Adrenal gland (tissue), 5 donors: ENCODE measurements around the gene TMEM132C.

Experiments used
- CTCF ChIP-seq, 6 experiments: fragments of 450-650 bp in 4 of 6; fragments of 200-600 bp in 2 of 6; sonication (generic) in 1 of 6; IDR thresholded peaks; 1 replicate in 5 of 6; 2 replicates in 1 of 6; pipeline versions ENCODE4 v1.5.1 to v1.8.0; 2016 to 2021; ENCODE audit warnings: antibody characterized with exemption in 6 of 6, mild to moderate bottlenecking in 2 of 6, moderate library complexity in 1 of 6
- POLR2A ChIP-seq, 2 donors: fragments of 450-650 bp; IDR thresholded peaks; one replicate each; pipeline ENCODE4 v1.6.1; 2017; ENCODE audit warnings: antibody characterized with exemption in 2 of 2, mild to moderate bottlenecking in 2 of 2, moderate library complexity in 1 of 2
- donor health status: DM: no; HTN: no; CAD: no.

- TF ChIP-seq CTCF (IDR thresholded peaks at IDR 0.05) (no peak), POLR2A (IDR thresholded peaks at IDR 0.05) (no peak)
Measured at GRCh38 chr12:128687851-128688250, 420.9 kb downstream of the TMEM132C start.
